Activated CD4-positive, alpha-beta T cell treated with anti-CD3 and anti-CD28 coated beads, Interleukin-2, amount 10 ng/mL, durations not matched to agents 24 days and 14 days (primary cell): ENCODE data around the gene ZCCHC24. TPM values are rescaled to one million over a fixed set of nuclear protein-coding genes. Genes with fewer than 3 reads are reported as not detected.
A peak's percentile ranks its signal among the peaks of the same experiment; 100 is the strongest.

ENCODE experiments used
- DNase-seq: peaks from one replicate; pipeline ENCODE4 v3.0.0; 2022
- H3K27ac Mint-ChIP-seq: one replicate; pipeline ENCODE4 v1.8.0; 2022; ENCODE audit warnings: mild to moderate bottlenecking, mixed read lengths
- H3K27me3 Mint-ChIP-seq: one replicate; pipeline ENCODE4 v1.8.0; 2022; ENCODE audit warnings: mixed read lengths
- H3K36me3 Mint-ChIP-seq: one replicate; pipeline ENCODE4 v1.8.0; 2022; ENCODE audit warnings: low read depth, mild to moderate bottlenecking, mixed read lengths
- H3K4me1 Mint-ChIP-seq: one replicate; pipeline ENCODE4 v1.8.0; 2021; ENCODE audit warnings: mixed read lengths
- H3K4me3 Mint-ChIP-seq: one replicate; pipeline ENCODE4 v1.8.0; 2022; ENCODE audit warnings: mild to moderate bottlenecking, moderate library complexity, mixed read lengths
- H3K9me3 Mint-ChIP-seq: one replicate; pipeline ENCODE4 v1.8.0; 2021; ENCODE audit warnings: mixed read lengths
- intact Hi-C: fragments of 100-400 bp; cut with micrococcal nuclease; formaldehyde crosslinking; loops from one replicate; pipeline ENCODE4 v1.15.1; 2023
- total RNA-seq: library from RNA; stranded (reverse); gene quantifications from 2 replicates; pipeline ENCODE4 v1.2.3, GENCODE V29; 2022

ZCCHC24 gene
- total RNA-seq, 1 donor from 2014 or later: 1.4 TPM

- H3K36me3 Mint-ChIP-seq: no peaks in the 10 kb centered on the region
These were observed 69.3 kb downstream of the ZCCHC24 start for GRCh38 chr10:79376078-79376628.

GRCh38 chr10:79375321-79376077 is 69.9 kb downstream of the ZCCHC24 start:
- peaks cover 3% of the 10 kb centered on the region for H3K4me1 Mint-ChIP-seq
- no peaks in the 10 kb centered on the region for H3K36me3 Mint-ChIP-seq
- H3K4me3 Mint-ChIP-seq: no peak overlapping the region
- no peaks in the 10 kb centered on the region for H3K9me3 Mint-ChIP-seq
- no peak for DNase-seq
- peaks cover 14% of the 10 kb centered on the region for H3K27me3 Mint-ChIP-seq
- intact Hi-C loops: loop anchor here (2.0 kb wide), 1 partner anchor 69 kb away; the partner anchor contains the start of gene ZCCHC24
- H3K27ac Mint-ChIP-seq: peak overlapping the region; percentile 5

More at GRCh38 chr10:79376078-79376628, 69.3 kb downstream of the ZCCHC24 start:
- Mint-ChIP-seq H3K27ac (no peak overlapping the region), H3K27me3 (peaks cover 14% of the 10 kb centered on the region), H3K4me1 (peaks cover 3% of the 10 kb centered on the region), H3K4me3 (no peak overlapping the region), H3K9me3 (no peaks in the 10 kb centered on the region)
- intact Hi-C loops: no loop called here
- DNase-seq: no peak

GRCh38 chr10:79374312-79375191 is 70.9 kb downstream of the ZCCHC24 start:
- intact Hi-C loops: loop anchor here (1.0 to 2.0 kb wide), 3 partner anchors 70 to 113 kb away; partner anchors contain the start of gene ZCCHC24
- DNase-seq: peak; percentile 93
- no peak overlapping the region for H3K4me3 Mint-ChIP-seq
- H3K27ac Mint-ChIP-seq: peak overlapping the region; percentile 14
- peaks cover 16% of the 10 kb centered on the region for H3K27me3 Mint-ChIP-seq
- no peaks in the 10 kb centered on the region for H3K9me3 Mint-ChIP-seq
- H3K36me3 Mint-ChIP-seq: no peaks in the 10 kb centered on the region
- H3K4me1 Mint-ChIP-seq: peaks cover 3% of the 10 kb centered on the region

GRCh38 chr10:79372871-79373270 is 72.6 kb downstream of the ZCCHC24 start:
- no peak for DNase-seq
- H3K4me1 Mint-ChIP-seq: peaks cover 3% of the 10 kb centered on the region
- no peak overlapping the region for H3K4me3 Mint-ChIP-seq
- no peak overlapping the region for H3K27ac Mint-ChIP-seq
- H3K36me3 Mint-ChIP-seq: no peaks in the 10 kb centered on the region
- H3K9me3 Mint-ChIP-seq: no peaks in the 10 kb centered on the region
- H3K27me3 Mint-ChIP-seq: peaks cover 16% of the 10 kb centered on the region
- intact Hi-C loops: no loop called here

- H3K9me3 Mint-ChIP-seq: no peaks in the 10 kb centered on the region
- intact Hi-C loops: no loop called here
- peaks cover 49% of the 10 kb centered on the region for H3K27me3 Mint-ChIP-seq
- H3K4me3 Mint-ChIP-seq: no peak overlapping the region
- H3K27ac Mint-ChIP-seq: no peak overlapping the region
- DNase-seq: no peak
- no peaks in the 10 kb centered on the region for H3K36me3 Mint-ChIP-seq
- no peaks in the 10 kb centered on the region for H3K4me1 Mint-ChIP-seq
These were observed 77.8 kb downstream of the ZCCHC24 start for GRCh38 chr10:79367426-79368189.

- Mint-ChIP-seq H3K4me1 (peaks cover 10% of the 10 kb centered on the region), H3K4me3 (no peak overlapping the region), H3K9me3 (no peaks in the 10 kb centered on the region), H3K27me3 (peaks cover 32% of the 10 kb centered on the region), H3K27ac (no peak overlapping the region), H3K36me3 (peaks cover 13% of the 10 kb centered on the region)
- DNase-seq: no peak
- intact Hi-C loops: no loop called here
These were observed 83.6 kb downstream of the ZCCHC24 start for GRCh38 chr10:79361726-79362397.

- Mint-ChIP-seq H3K4me1 (peaks cover 16% of the 10 kb centered on the region), H3K9me3 (no peaks in the 10 kb centered on the region), H3K27ac (no peak overlapping the region), H3K27me3 (peaks cover 24% of the 10 kb centered on the region), H3K4me3 (no peak overlapping the region), H3K36me3 (peaks cover 21% of the 10 kb centered on the region)
- intact Hi-C loops: no loop called here
- no peak for DNase-seq
These were observed 84.7 kb downstream of the ZCCHC24 start for GRCh38 chr10:79360499-79361342.

- Mint-ChIP-seq H3K4me1 (peaks cover 22% of the 10 kb centered on the region), H3K9me3 (no peaks in the 10 kb centered on the region), H3K4me3 (no peak overlapping the region), H3K36me3 (peaks cover 29% of the 10 kb centered on the region), H3K27me3 (peaks cover 18% of the 10 kb centered on the region), H3K27ac (no peak overlapping the region)
- no peak for DNase-seq
- intact Hi-C loops: no loop called here
These were observed 85.5 kb downstream of the ZCCHC24 start for GRCh38 chr10:79359816-79360498.

- Mint-ChIP-seq H3K4me1 (peaks cover 28% of the 10 kb centered on the region), H3K4me3 (no peak overlapping the region), H3K9me3 (no peaks in the 10 kb centered on the region), H3K27me3 (peaks cover 7% of the 10 kb centered on the region), H3K27ac (no peak overlapping the region), H3K36me3 (peaks cover 40% of the 10 kb centered on the region)
- intact Hi-C loops: no loop called here
- DNase-seq: no peak
These were observed 86.6 kb downstream of the ZCCHC24 start for GRCh38 chr10:79358811-79359210.

- Mint-ChIP-seq H3K9me3 (no peaks in the 10 kb centered on the region), H3K27ac (no peak overlapping the region), H3K36me3 (peaks cover 55% of the 10 kb centered on the region), H3K4me3 (no peak overlapping the region), H3K4me1 (peaks cover 38% of the 10 kb centered on the region), H3K27me3 (peaks cover 4% of the 10 kb centered on the region)
- intact Hi-C loops: no loop called here
- no peak for DNase-seq
These were observed 88.2 kb downstream of the ZCCHC24 start for GRCh38 chr10:79357180-79357579.

- no peak overlapping the region for H3K4me3 Mint-ChIP-seq
- no peak for DNase-seq
- H3K36me3 Mint-ChIP-seq: peaks cover 63% of the 10 kb centered on the region
- peak overlapping the region; percentile 46 for H3K27ac Mint-ChIP-seq
- H3K9me3 Mint-ChIP-seq: no peaks in the 10 kb centered on the region
- intact Hi-C loops: no loop called here
- no peaks in the 10 kb centered on the region for H3K27me3 Mint-ChIP-seq
- H3K4me1 Mint-ChIP-seq: peaks cover 30% of the 10 kb centered on the region
These were observed 89.3 kb downstream of the ZCCHC24 start for GRCh38 chr10:79356104-79356503.
